Spleen (tissue), 7 donors: ENCODE measurements around the gene ABCC2.

Source experiments
- POLR2A ChIP-seq, 3 donors: fragments of 450-650 bp; IDR thresholded peaks; one replicate each; pipeline ENCODE4 v1.5.1; 2017; ENCODE audit warnings: antibody characterized with exemption in 3 of 3, mild to moderate bottlenecking in 1 of 3
- POLR2AphosphoS5 ChIP-seq, 3 donors: sonication (generic); formaldehyde crosslinking; IDR thresholded peaks; one replicate each; pipeline ENCODE4 v1.5.1; 2017; ENCODE audit warnings: antibody characterized with exemption in 3 of 3
- TF ChIP-seq, protein P1 (sequence below), 11 experiments: fragments of 200-600 bp in 7 of 11; fragments of 450-650 bp in 4 of 11; sonication (generic) in 4 of 11; IDR thresholded peaks in 8 of 11; conservative IDR thresholded peaks in 3 of 11; 1 replicate in 7 of 11; 2 replicates in 4 of 11; pipeline versions ENCODE4 v1.4.0 to v1.8.0; 2016 to 2021; ENCODE audit warnings: antibody characterized with exemption in 11 of 11, inconsistent platforms in 4 of 11, mild to moderate bottlenecking in 1 of 11
- donor health status: DM: no; HTN: no; CAD: no; lungs with moderate emphysema.
- donor health status: DM: no; HTN: no; CAD: no.
- donor health status: DM: no; HTN: no; CAD: no.

DNA sequence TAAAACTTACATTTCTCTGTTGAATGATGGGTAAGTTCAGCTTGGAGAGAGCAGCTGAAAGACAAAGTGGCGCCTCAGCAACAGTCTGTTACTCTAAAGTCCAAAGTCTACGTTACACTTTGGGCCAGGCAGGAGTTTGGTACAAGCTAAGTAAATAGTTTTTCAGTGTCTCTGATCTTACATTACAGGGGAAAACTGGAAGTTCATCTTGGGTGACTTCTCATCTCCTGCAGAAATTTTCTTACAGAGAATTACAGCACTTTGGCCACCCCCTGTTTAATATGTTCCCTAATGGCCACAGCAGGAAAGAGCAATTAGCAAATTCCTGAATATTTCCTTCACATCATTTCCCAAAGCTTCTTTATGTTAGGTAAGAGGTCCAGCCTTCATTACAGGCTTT is 67.1 kb downstream of the ABCC2 start:
- TF ChIP-seq, protein P1, sequence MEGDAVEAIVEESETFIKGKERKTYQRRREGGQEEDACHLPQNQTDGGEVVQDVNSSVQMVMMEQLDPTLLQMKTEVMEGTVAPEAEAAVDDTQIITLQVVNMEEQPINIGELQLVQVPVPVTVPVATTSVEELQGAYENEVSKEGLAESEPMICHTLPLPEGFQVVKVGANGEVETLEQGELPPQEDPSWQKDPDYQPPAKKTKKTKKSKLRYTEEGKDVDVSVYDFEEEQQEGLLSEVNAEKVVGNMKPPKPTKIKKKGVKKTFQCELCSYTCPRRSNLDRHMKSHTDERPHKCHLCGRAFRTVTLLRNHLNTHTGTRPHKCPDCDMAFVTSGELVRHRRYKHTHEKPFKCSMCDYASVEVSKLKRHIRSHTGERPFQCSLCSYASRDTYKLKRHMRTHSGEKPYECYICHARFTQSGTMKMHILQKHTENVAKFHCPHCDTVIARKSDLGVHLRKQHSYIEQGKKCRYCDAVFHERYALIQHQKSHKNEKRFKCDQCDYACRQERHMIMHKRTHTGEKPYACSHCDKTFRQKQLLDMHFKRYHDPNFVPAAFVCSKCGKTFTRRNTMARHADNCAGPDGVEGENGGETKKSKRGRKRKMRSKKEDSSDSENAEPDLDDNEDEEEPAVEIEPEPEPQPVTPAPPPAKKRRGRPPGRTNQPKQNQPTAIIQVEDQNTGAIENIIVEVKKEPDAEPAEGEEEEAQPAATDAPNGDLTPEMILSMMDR (IDR thresholded peaks at IDR 0.05 in 8 of 11, conservative IDR thresholded peaks at IDR 0.05 in 3 of 11) = no peak
- TF ChIP-seq POLR2A (IDR thresholded peaks at IDR 0.05) = no peak
- TF ChIP-seq POLR2AphosphoS5 (IDR thresholded peaks at IDR 0.05) = no peak
